H9 (cell line): Measurements from ENCODE around the gene C12orf56. TPM values are rescaled to one million over a fixed set of nuclear protein-coding genes. Genes with fewer than 3 reads are reported as not detected.

Source experiments
- DNase-seq: peaks from one replicate; pipeline ENCODE4 v3.0.0-alpha.2; 2017
- H2AFZ ChIP-seq: one replicate; pipeline ENCODE4 v1.6.1; 2013; ENCODE audit warnings: mild to moderate bottlenecking, low read length, control low read depth, moderate library complexity
- H2AK5ac ChIP-seq: 2 replicates; pipeline ENCODE4 v1.6.1; 2013; ENCODE audit warnings: low read length, control low read depth, mixed read lengths; ENCODE audit not compliant: insufficient read length
- H2BK120ac ChIP-seq: one replicate; pipeline ENCODE4 v1.6.1; 2013; ENCODE audit warnings: low read depth, mild to moderate bottlenecking, low read length, control low read depth, inconsistent platforms; ENCODE audit not compliant: poor library complexity, severe bottlenecking
- H2BK12ac ChIP-seq: 2 replicates; pipeline ENCODE4 v1.6.1; 2013; ENCODE audit warnings: low read length, control low read depth, mixed read lengths, low read depth; ENCODE audit not compliant: insufficient read length
- H2BK15ac ChIP-seq: 2 replicates; pipeline ENCODE4 v1.6.1; 2013; ENCODE audit warnings: low read depth, low read length, control low read depth
- H2BK20ac ChIP-seq: one replicate; pipeline ENCODE4 v1.6.1; 2013; ENCODE audit warnings: low read depth, mild to moderate bottlenecking, low read length, control low read depth, inconsistent platforms; ENCODE audit not compliant: poor library complexity, severe bottlenecking
- H2BK5ac ChIP-seq: 2 replicates; pipeline ENCODE4 v1.6.1; 2013; ENCODE audit warnings: low read length, control low read depth, mixed read lengths; ENCODE audit not compliant: insufficient read length
- H3K14ac ChIP-seq: 2 replicates; pipeline ENCODE4 v1.6.1; 2013; ENCODE audit warnings: low read length, control low read depth; ENCODE audit not compliant: insufficient read depth
- H3K18ac ChIP-seq: 2 replicates; pipeline ENCODE4 v1.6.1; 2013; ENCODE audit warnings: low read depth, mild to moderate bottlenecking, mixed read lengths, low read length, control low read depth; ENCODE audit not compliant: insufficient read length
- H3K23ac ChIP-seq: 2 replicates; pipeline ENCODE4 v1.6.1; 2013; ENCODE audit warnings: low read length, control low read depth, mixed read lengths, low read depth; ENCODE audit not compliant: insufficient read length
- H3K23me2 ChIP-seq: 2 replicates; pipeline ENCODE4 v1.6.1; 2013; ENCODE audit warnings: low read depth, mild to moderate bottlenecking, mixed read lengths, low read length, control low read depth; ENCODE audit not compliant: insufficient read length, poor library complexity, severe bottlenecking
- H3K27ac ChIP-seq: 2 replicates; pipeline ENCODE4 v1.5.1; 2013; ENCODE audit warnings: low read length, control low read depth, mixed read lengths, low read depth; ENCODE audit not compliant: insufficient read length
- H3K27me3 ChIP-seq: 2 replicates; pipeline ENCODE4 v1.6.1; 2013; ENCODE audit warnings: low read length, control low read depth, inconsistent platforms; ENCODE audit not compliant: insufficient read depth
- H3K4ac ChIP-seq: 2 replicates; pipeline ENCODE4 v1.6.1; 2013; ENCODE audit warnings: low read depth, mild to moderate bottlenecking, control low read depth, inconsistent platforms, low read length, moderate library complexity
- H3K4me1 ChIP-seq: 2 replicates; pipeline ENCODE4 v1.6.1; 2013; ENCODE audit warnings: low read length, control low read depth, inconsistent platforms; ENCODE audit not compliant: insufficient read depth
- H3K4me2 ChIP-seq: 2 replicates; pipeline ENCODE4 v1.6.1; 2013; ENCODE audit warnings: low read length, control low read depth, mixed read lengths; ENCODE audit not compliant: insufficient read length, insufficient read depth
- H3K56ac ChIP-seq: 2 replicates; pipeline ENCODE4 v1.6.1; 2013; ENCODE audit warnings: low read depth, mild to moderate bottlenecking, mixed read lengths, low read length, control low read depth; ENCODE audit not compliant: insufficient read length
- H3K79me1 ChIP-seq: 2 replicates; pipeline ENCODE4 v1.6.1; 2013; ENCODE audit warnings: low read depth, mild to moderate bottlenecking, moderate library complexity, low read length, control low read depth, inconsistent platforms; ENCODE audit not compliant: insufficient read depth, poor library complexity, severe bottlenecking
- H3K79me2 ChIP-seq: 2 replicates; pipeline ENCODE4 v1.6.1; 2013; ENCODE audit warnings: low read length, control low read depth, inconsistent platforms; ENCODE audit not compliant: insufficient read depth
- H3K9ac ChIP-seq: 2 replicates; pipeline ENCODE4 v1.6.1; 2013; ENCODE audit warnings: low read length, control low read depth, mixed read lengths; ENCODE audit not compliant: insufficient read length; ENCODE audit errors: extremely low read depth
- H3K9me3 ChIP-seq: one replicate; pipeline ENCODE4 v1.6.1; 2013; ENCODE audit warnings: low read depth, low read length, inconsistent platforms; ENCODE audit not compliant: control insufficient read depth
- H3T11ph ChIP-seq: one replicate; pipeline ENCODE4 v1.6.1; 2013; ENCODE audit warnings: mild to moderate bottlenecking, low read length, control low read depth, inconsistent platforms
- H4K20me1 ChIP-seq: one replicate; pipeline ENCODE4 v1.6.1; 2013; ENCODE audit not compliant: control insufficient read depth, insufficient read length, insufficient read depth
- H4K5ac ChIP-seq: 2 replicates; pipeline ENCODE4 v1.6.1; 2013; ENCODE audit warnings: low read depth, mild to moderate bottlenecking, mixed read lengths, low read length, control low read depth; ENCODE audit not compliant: insufficient read length
- H4K8ac ChIP-seq: replicated peaks from 2 replicates; pipeline ENCODE4 v1.6.1; 2013; ENCODE audit warnings: low read length, control low read depth, mixed read lengths, low read depth; ENCODE audit not compliant: insufficient read length
- H4K91ac ChIP-seq: 2 replicates; pipeline ENCODE4 v1.6.1; 2013; ENCODE audit warnings: low read depth, mild to moderate bottlenecking, moderate library complexity, mixed read lengths, low read length, control low read depth; ENCODE audit not compliant: insufficient read length
- H3K27ac Mint-ChIP-seq, 3 experiments: 2 replicates in 2 of 3; 3 replicates in 1 of 3; pipeline ENCODE4 v1.8.0; 2020 to 2021; ENCODE audit warnings: mixed read lengths in 3 of 3, mild to moderate bottlenecking in 1 of 3, moderate library complexity in 1 of 3
- H3K27me3 Mint-ChIP-seq: 2 replicates; pipeline ENCODE4 v1.8.0; 2021; ENCODE audit warnings: low read depth, mild to moderate bottlenecking, moderate library complexity, mixed read lengths
- H3K36me3 Mint-ChIP-seq, 3 experiments: 2 replicates in 2 of 3; 3 replicates in 1 of 3; pipeline ENCODE4 v1.8.0; 2020 to 2021; ENCODE audit warnings: low read depth in 3 of 3, mixed read lengths in 3 of 3; ENCODE audit not compliant: insufficient read depth in 1 of 3
- H3K4me1 Mint-ChIP-seq, 2 experiments: 2 replicates each; pipeline ENCODE4 v1.8.0; 2020; ENCODE audit warnings: mixed read lengths in 2 of 2
- H3K4me3 Mint-ChIP-seq, 2 experiments: 2 replicates in 1 of 2; 3 replicates in 1 of 2; pipeline ENCODE4 v1.8.0; 2020 to 2021; ENCODE audit warnings: mild to moderate bottlenecking in 2 of 2, mixed read lengths in 2 of 2, moderate library complexity in 1 of 2
- H3K9me3 Mint-ChIP-seq, 2 experiments: 2 replicates in 1 of 2; 3 replicates in 1 of 2; pipeline ENCODE4 v1.8.0; 2020; ENCODE audit warnings: mild to moderate bottlenecking in 2 of 2, mixed read lengths in 2 of 2, moderate library complexity in 1 of 2
- CTCF ChIP-seq: fragments of 200-600 bp; sonication (generic); conservative IDR thresholded peaks from 3 replicates; pipeline ENCODE4 v1.8.0; 2021; ENCODE audit warnings: antibody characterized with exemption, mild to moderate bottlenecking
- WGBS: extraction: QIAGEN DNeasy Blood & Tissue Kit; methylation state at CpG from one replicate; pipeline ENCODE4 v1.1.7; 2013; ENCODE audit warnings: missing lambda C conversion rate, low lambda C conversion rate, mixed read lengths; ENCODE audit not compliant: insufficient read length; ENCODE audit errors: extremely low coverage; 5-methylcytosine and 5-hydroxymethylcytosine counted together
- total RNA-seq: library from RNA; stranded (reverse); gene quantifications from 2 replicates; pipeline ENCODE4 v1.2.1, GENCODE V29; 2021

C12orf56 gene
- total RNA-seq, 1 experiment from 2014 or later, result 2.2 TPM

GRCh38 chr12:64428956-64429355 lies 38.4 kb upstream of the C12orf56 start:
- Histone ChIP-seq H3T11ph (no peak overlapping the region), H2BK15ac (no peak overlapping the region), H2BK120ac (no peak overlapping the region), H4K20me1 (peaks cover 2% of the 10 kb centered on the region), H3K4me1 (no peaks in the 10 kb centered on the region), H3K4me2 (no peak overlapping the region), H4K5ac (no peak overlapping the region), H4K8ac (no peak overlapping the region), H3K79me1 (no peaks in the 10 kb centered on the region), H3K79me2 (no peaks in the 10 kb centered on the region), H3K9ac (no peak overlapping the region), H3K27ac (no peak overlapping the region), H3K23ac (no peak overlapping the region), H2BK20ac (no peak overlapping the region), H2AFZ (no peak overlapping the region), H3K9me3 (no peaks in the 10 kb centered on the region), H3K4ac (no peak overlapping the region), H3K18ac (no peak overlapping the region), H3K56ac (no peak overlapping the region), H2BK5ac (no peak overlapping the region), H3K27me3 (no peaks in the 10 kb centered on the region), H3K14ac (no peak overlapping the region), H2BK12ac (no peak overlapping the region), H3K23me2 (no peaks in the 10 kb centered on the region), H2AK5ac (no peak overlapping the region), H4K91ac (no peak overlapping the region)
- no peaks in the 10 kb centered on the region for H3K27me3 Mint-ChIP-seq
- DNase-seq, result no peak
- TF ChIP-seq CTCF, result no peak
- WGBS, result no CpG with 5 or more reads among the region's 4 CpGs
- no peaks in the 10 kb centered on the region for H3K9me3 Mint-ChIP-seq
- no peak overlapping the region for H3K4me3 Mint-ChIP-seq
- H3K4me1 Mint-ChIP-seq, result no peaks in the 10 kb centered on the region
- no peak overlapping the region for H3K27ac Mint-ChIP-seq
- H3K36me3 Mint-ChIP-seq, result peaks cover 66 to 94% (median 93%) of the 10 kb centered on the region in 3 experiments; a peak in 6 of 7 replicates
